Spleen (tissue), 11 donors: ENCODE results near the gene MT1B. TPM values are rescaled to one million over a fixed set of nuclear protein-coding genes. Genes with fewer than 3 reads are reported as not detected.

ENCODE experiments used
- DNase-seq: peaks from one replicate; pipeline ENCODE4 v3.0.0-alpha.2; 2020
- H3K27ac ChIP-seq, 8 donors: fragments of 200-600 bp; sonication (generic) in 7 of 8; 1 replicate in 4 of 8; 2 replicates in 4 of 8; pipeline versions ENCODE4 v1.5.0 to v1.8.0; 2016 to 2021; ENCODE audit warnings: inconsistent platforms in 4 of 8, mild to moderate bottlenecking in 4 of 8, moderate library complexity in 1 of 8
- H3K27me3 ChIP-seq, 7 donors: fragments of 200-600 bp; sonication (generic) in 6 of 7; replicated peaks in 1 of 7; 1 replicate in 4 of 7; 2 replicates in 3 of 7; pipeline versions ENCODE4 v1.5.0 to v1.8.0; 2016 to 2021; ENCODE audit warnings: inconsistent platforms in 3 of 7, mild to moderate bottlenecking in 1 of 7
- H3K36me3 ChIP-seq, 6 donors: fragments of 200-600 bp; sonication (generic) in 5 of 6; 1 replicate in 4 of 6; 2 replicates in 2 of 6; pipeline versions ENCODE4 v1.5.0 to v1.8.0; 2016 to 2021; ENCODE audit warnings: inconsistent platforms in 2 of 6
- H3K4me1 ChIP-seq, 6 donors: fragments of 200-600 bp; sonication (generic) in 5 of 6; 1 replicate in 3 of 6; 2 replicates in 3 of 6; pipeline versions ENCODE4 v1.5.0 to v1.8.0; 2016 to 2021; ENCODE audit warnings: inconsistent platforms in 3 of 6
- H3K4me3 ChIP-seq, 8 donors: fragments of 200-600 bp; sonication (generic) in 7 of 8; 1 replicate in 4 of 8; 2 replicates in 4 of 8; pipeline versions ENCODE4 v1.5.0 to v1.8.0; 2016 to 2021; ENCODE audit warnings: inconsistent platforms in 4 of 8, mild to moderate bottlenecking in 4 of 8, moderate library complexity in 2 of 8
- H3K9me3 ChIP-seq, 8 donors: fragments of 200-600 bp; sonication (generic) in 7 of 8; 1 replicate in 4 of 8; 2 replicates in 4 of 8; pipeline versions ENCODE4 v1.5.0 to v1.8.0; 2016 to 2021; ENCODE audit warnings: inconsistent platforms in 4 of 8
- POLR2A ChIP-seq, 3 donors: fragments of 450-650 bp; IDR thresholded peaks; one replicate each; pipeline ENCODE4 v1.5.1; 2017; ENCODE audit warnings: antibody characterized with exemption in 3 of 3, mild to moderate bottlenecking in 1 of 3
- POLR2AphosphoS5 ChIP-seq, 3 donors: sonication (generic); formaldehyde crosslinking; IDR thresholded peaks; one replicate each; pipeline ENCODE4 v1.5.1; 2017; ENCODE audit warnings: antibody characterized with exemption in 3 of 3
- WGBS, 5 donors: extraction: QIAGEN DNeasy Blood & Tissue Kit in 3 of 5; methylation state at CpG; one replicate each; pipeline versions ENCODE4 v1.1.5 to v1.1.7; 2013 to 2018; 5-methylcytosine and 5-hydroxymethylcytosine counted together
- intact Hi-C: fragments of 100-400 bp; cut with DNase I; formaldehyde crosslinking; loops from one replicate; pipeline ENCODE4 v1.15.0; 2023; ENCODE audit warnings: low total_unique reads
- polyA plus RNA-seq, 3 donors: library from polyadenylated mRNA; stranded (reverse); fragments of 200-250 nt; gene quantifications; one replicate each; pipeline ENCODE4 v1.2.1, GENCODE V29; 2013
- total RNA-seq, 7 donors: library from RNA; depleted of rRNA in 3 of 7; stranded (reverse); fragments of >200 nt in 3 of 7; fragmentation: NEBNext Ultra II Directional in 4 of 7; extraction: Animal tissue kit (Norgen Biotek cat#: 25700) in 4 of 7; gene quantifications; one replicate each; pipeline versions ENCODE4 v1.1.0 to v1.2.1, GENCODE V29; 2016 to 2021
- TF ChIP-seq, protein P1 (sequence below), 11 experiments: fragments of 200-600 bp in 7 of 11; fragments of 450-650 bp in 4 of 11; sonication (generic) in 4 of 11; IDR thresholded peaks in 8 of 11; conservative IDR thresholded peaks in 3 of 11; 1 replicate in 7 of 11; 2 replicates in 4 of 11; pipeline versions ENCODE4 v1.4.0 to v1.8.0; 2016 to 2021; ENCODE audit warnings: antibody characterized with exemption in 11 of 11, inconsistent platforms in 4 of 11, mild to moderate bottlenecking in 1 of 11
- donor health status: healthy with polysubstance abuse.
- donor health status: DM: no; HTN: no; CAD: no; lungs with moderate emphysema.
- donor health status: DM: no; HTN: no; CAD: no.
- donor health status: Bipolar disorder and iron deficiency.
- donor health status: healthy.
- donor health status: DM: no; HTN: no; CAD: no.
- donor health status: DM: yes; HTN: yes; CAD: no.

The MT1B gene
- total and polyA plus RNA-seq, 10 donors: not detected

DNA sequence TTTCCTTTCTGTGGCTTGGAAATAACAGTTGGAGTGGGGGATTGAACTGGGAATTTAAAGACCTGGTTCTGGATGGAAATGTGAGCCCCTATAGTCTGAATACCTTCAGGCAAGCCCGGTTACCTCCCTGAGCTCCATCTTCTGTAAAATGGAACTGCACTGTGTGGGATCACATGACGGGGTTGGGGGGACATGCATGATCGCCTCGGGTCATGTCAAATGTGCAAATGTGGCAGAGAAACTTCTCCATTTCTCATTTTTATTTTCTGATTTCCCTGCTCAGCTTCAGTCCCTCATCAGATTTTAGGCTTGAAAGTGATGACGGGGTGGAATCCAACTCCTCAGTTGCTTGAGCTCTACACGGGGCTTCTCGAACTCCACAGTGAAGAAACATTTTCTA, 1.5 kb downstream of the MT1B start:
- peaks cover 0 to 42% (median 6%) of the 10 kb centered on the region in 7 donors for H3K27me3 ChIP-seq
- no peak overlapping the region for H3K4me3 ChIP-seq
- no peaks in the 10 kb centered on the region for H3K36me3 ChIP-seq
- TF ChIP-seq, protein P1, sequence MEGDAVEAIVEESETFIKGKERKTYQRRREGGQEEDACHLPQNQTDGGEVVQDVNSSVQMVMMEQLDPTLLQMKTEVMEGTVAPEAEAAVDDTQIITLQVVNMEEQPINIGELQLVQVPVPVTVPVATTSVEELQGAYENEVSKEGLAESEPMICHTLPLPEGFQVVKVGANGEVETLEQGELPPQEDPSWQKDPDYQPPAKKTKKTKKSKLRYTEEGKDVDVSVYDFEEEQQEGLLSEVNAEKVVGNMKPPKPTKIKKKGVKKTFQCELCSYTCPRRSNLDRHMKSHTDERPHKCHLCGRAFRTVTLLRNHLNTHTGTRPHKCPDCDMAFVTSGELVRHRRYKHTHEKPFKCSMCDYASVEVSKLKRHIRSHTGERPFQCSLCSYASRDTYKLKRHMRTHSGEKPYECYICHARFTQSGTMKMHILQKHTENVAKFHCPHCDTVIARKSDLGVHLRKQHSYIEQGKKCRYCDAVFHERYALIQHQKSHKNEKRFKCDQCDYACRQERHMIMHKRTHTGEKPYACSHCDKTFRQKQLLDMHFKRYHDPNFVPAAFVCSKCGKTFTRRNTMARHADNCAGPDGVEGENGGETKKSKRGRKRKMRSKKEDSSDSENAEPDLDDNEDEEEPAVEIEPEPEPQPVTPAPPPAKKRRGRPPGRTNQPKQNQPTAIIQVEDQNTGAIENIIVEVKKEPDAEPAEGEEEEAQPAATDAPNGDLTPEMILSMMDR (IDR thresholded peaks at IDR 0.05 in 8 of 11, conservative IDR thresholded peaks at IDR 0.05 in 3 of 11): no peak
- TF ChIP-seq POLR2AphosphoS5 (IDR thresholded peaks at IDR 0.05) (no peak), POLR2A (IDR thresholded peaks at IDR 0.05) (no peak)
- peaks cover 0 to 12% (median 10%) of the 10 kb centered on the region in 6 donors for H3K4me1 ChIP-seq
- no peak overlapping the region for H3K27ac ChIP-seq
- intact Hi-C loops: no loop called here
- no peak for DNase-seq
- H3K9me3 ChIP-seq: no peaks in the 10 kb centered on the region
- WGBS, 5 donors: 73 to 81% (median 79%) methylated on average over 7 of the region's 7 CpGs

DNA sequence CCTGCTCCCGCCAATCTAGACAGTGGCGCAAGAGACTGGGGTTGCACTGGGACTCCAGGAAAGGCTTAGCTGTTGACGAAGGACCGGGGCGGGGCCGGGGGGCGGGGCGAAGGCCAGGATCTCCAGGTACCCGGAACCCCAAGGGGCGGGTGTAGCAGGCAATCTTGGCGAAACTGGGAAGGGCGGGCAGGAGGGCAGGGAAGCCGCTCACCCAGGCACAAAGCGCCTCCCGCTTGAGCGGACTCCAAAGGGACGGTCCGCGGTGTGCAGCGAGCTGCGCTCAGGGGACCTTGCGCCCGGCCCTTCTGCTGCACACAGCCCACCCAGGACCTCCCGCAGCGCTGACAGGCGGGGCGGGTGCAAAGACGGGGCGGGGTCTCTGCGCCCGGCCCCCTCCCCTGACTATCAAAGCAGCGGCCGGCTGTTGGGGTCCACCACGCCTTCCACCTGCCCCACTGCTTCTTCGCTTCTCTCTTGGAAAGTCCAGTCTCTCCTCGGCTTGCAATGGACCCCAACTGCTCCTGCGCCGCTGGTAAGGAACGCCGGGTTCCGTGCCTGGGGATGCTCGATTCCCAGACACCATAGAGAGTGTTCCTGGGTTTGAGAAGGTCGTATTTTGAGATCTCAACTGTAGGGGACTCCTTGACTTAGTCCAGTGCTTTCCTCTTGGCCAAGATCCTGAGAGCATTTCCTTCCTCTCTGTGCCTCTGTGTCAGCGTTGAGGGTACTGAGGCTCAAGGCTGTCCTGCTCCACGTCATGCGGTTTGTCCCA, 6.1 kb downstream of the MT1B start, which contains the start of gene MT1F:
MT1F (plus strand) TSS at position 405 of the 772 bp plus-strand sequence; CDS start at position 505, 100 bp downstream.
- WGBS, 5 donors: 0 to 3% (median 1%) methylated on average over 32 to 46 of the region's 46 CpGs
- DNase-seq: peak; percentile 91
- H3K9me3 ChIP-seq: no peaks in the 10 kb centered on the region
- peak; percentile 64 to 83 (median 65) for TF ChIP-seq POLR2AphosphoS5 (IDR thresholded peaks at IDR 0.05)
- TF ChIP-seq, protein P1 (IDR thresholded peaks at IDR 0.05 in 8 of 11, conservative IDR thresholded peaks at IDR 0.05 in 3 of 11): no peak
- peaks cover 0 to 28% (median 19%) of the 10 kb centered on the region in 6 donors for H3K4me1 ChIP-seq
- H3K27ac ChIP-seq: peak within 1 kb of the TSS in 7 of 8 donors; percentile 61 to 86 (median 79)
- intact Hi-C loops: no loop called here
- peak within 1 kb of the TSS; percentile 49 to 81 (median 66) for H3K4me3 ChIP-seq
- H3K36me3 ChIP-seq: no peaks in the 10 kb centered on the region
- H3K27me3 ChIP-seq: peaks cover 0 to 31% (median 1%) of the 10 kb centered on the region in 7 donors

DNA sequence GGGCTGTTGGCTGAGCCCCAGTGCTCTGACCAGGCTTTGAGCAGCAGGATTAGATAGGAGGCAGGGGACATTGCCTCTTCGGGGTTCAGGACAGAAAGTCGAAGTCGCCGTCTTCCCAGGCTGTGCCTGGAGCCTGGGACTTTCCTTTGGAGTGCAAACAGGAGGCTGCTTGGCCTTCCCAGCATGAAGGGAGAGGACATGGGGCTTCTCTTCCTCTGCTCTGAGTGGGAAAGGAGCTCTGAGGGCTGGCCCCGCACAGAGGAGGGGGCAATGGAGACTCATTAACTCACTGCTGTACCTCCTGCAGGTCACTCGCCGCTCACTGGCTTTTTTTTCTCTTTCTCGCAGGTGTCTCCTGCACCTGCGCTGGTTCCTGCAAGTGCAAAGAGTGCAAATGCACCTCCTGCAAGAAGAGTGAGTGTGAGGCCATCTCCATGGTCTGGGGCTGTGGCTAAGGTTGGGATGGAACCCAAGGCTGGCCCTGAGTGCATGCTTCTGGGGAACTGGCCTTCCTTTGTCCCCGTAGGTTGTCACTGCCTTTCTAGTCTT, 6.7 kb downstream of the MT1B start:
- Histone ChIP-seq H3K27ac (peak overlapping the region in 6 of 8 donors; percentile 61 to 86 (median 80)), H3K4me1 (peaks cover 0 to 35% (median 24%) of the 10 kb centered on the region in 6 donors), H3K9me3 (no peaks in the 10 kb centered on the region), H3K27me3 (peaks cover 0 to 36% (median 8%) of the 10 kb centered on the region in 7 donors), H3K4me3 (peak overlapping the region; percentile 49 to 81 (median 66)), H3K36me3 (no peaks in the 10 kb centered on the region)
- intact Hi-C loops: no loop called here
- TF ChIP-seq, protein P1 (IDR thresholded peaks at IDR 0.05 in 8 of 11, conservative IDR thresholded peaks at IDR 0.05 in 3 of 11): no peak
- no peak for TF ChIP-seq POLR2AphosphoS5 (IDR thresholded peaks at IDR 0.05)
- TF ChIP-seq POLR2A (IDR thresholded peaks at IDR 0.05): no peak
- WGBS, 5 donors: 30 to 49% (median 36%) methylated on average over 5 to 10 of the region's 10 CpGs
- DNase-seq: no peak
